PFSK-1 (cell line): ENCODE results near the gene FAM120B.

Experiments used
- REST ChIP-seq, 2 experiments: IDR thresholded peaks; 2 replicates each; pipeline versions ENCODE4 v1.6.1 to v1.8.0; 2011 to 2012; ENCODE audit warnings: low read depth in 2 of 2, low read length in 2 of 2, control low read depth in 1 of 2, inconsistent platforms in 1 of 2, mild to moderate bottlenecking in 1 of 2, moderate library complexity in 1 of 2; ENCODE audit not compliant: insufficient read depth in 1 of 2
- TAF1 ChIP-seq: IDR thresholded peaks from 2 replicates; pipeline ENCODE4 v1.6.1; 2012; ENCODE audit warnings: low read length, control low read depth, borderline replicate concordance; ENCODE audit not compliant: insufficient read depth

- TF ChIP-seq REST (IDR thresholded peaks at IDR 0.05; ENCODE audit: insufficient read depth in 1 of 2, low read depth in 2 of 2, low read length in 2 of 2) (no peak), TAF1 (no peak)
Observed at GRCh38 chr6:170436209-170436809, 129.8 kb downstream of the FAM120B start.
